ENCODE data around the gene CHP2. TPM values are rescaled to one million over a fixed set of nuclear protein-coding genes. Genes with fewer than 3 reads are reported as not detected.

Gene CHP2
- total and polyA plus RNA-seq, 2 of the 13 experiments (the other 11 are each of a cell fraction or from before 2014, with no cell fraction given) = not detected

- no TSS peak for BruUV-seq (replicated peaks)
Observed at GRCh38 chr16:23755484-23755809, 621 bp downstream of the CHP2 start.

More at GRCh38 chr16:23755484-23755809, 621 bp downstream of the CHP2 start:
- Histone ChIP-seq H3K27ac (ENCODE audit: extremely low read length, insufficient read depth, low read length) (no peak overlapping the region), H4K20me1 (ENCODE audit: insufficient read depth, low read length) (no peaks in the 10 kb centered on the region), H3K4me2 (ENCODE audit: low read depth, low read length) (no peak overlapping the region; the same call in 1 of the 2 replicates), H3K79me2 (ENCODE audit: insufficient read depth, low read length) (no peaks in the 10 kb centered on the region), H3K27me3 (ENCODE audit: control insufficient read depth in 1 of 2, insufficient read depth in 2 of 2, low read length in 2 of 2) (peaks cover 5 to 24% of the 10 kb centered on the region in 2 experiments; a peak in 4 of 5 replicates), H2AFZ (ENCODE audit: low read length) (no peak overlapping the region), H3K4me1 (ENCODE audit: insufficient read depth, low read length) (peaks cover 9% of the 10 kb centered on the region; the same call in 1 of the 2 replicates), H3K36me3 (replicated peaks in 1 of 2; ENCODE audit: control insufficient read depth in 1 of 2, insufficient read depth in 2 of 2, low read length in 2 of 2) (no peaks in the 10 kb centered on the region), H3K9me3 (ENCODE audit: low read length) (no peaks in the 10 kb centered on the region), H3K9ac (ENCODE audit: insufficient read depth, low read depth, low read length) (no peak overlapping the region), H3K4me3 (replicated peaks in 1 of 3; ENCODE audit: insufficient read depth in 1 of 3, low read depth in 2 of 3, low read length in 3 of 3) (peak overlapping the region in 1 of 3 experiments; percentile 61; a peak in 1 of 6 replicates)
- intact Hi-C loops (cut with micrococcal nuclease; ENCODE audit: unreplicated experiment) = no loop called here
- FAIRE-seq = no peak
- DNase-seq (ENCODE audit: low spot score) = no peak
- peak; percentile 16; the same call in 2 of the 3 replicates for ATAC-seq
- POLR2A ChIA-PET = no interaction called here
- TF ChIP-seq NONO (IDR thresholded peaks at IDR 0.05) (no peak), NONO (CRISPR knock-in tag; conservative IDR thresholded peaks at IDR 0.05) (0 out of 2 replicates have a peak, but pooled peaks have one; percentile 0), ZNF609 (CRISPR knock-in tag; IDR thresholded peaks at IDR 0.05; ENCODE audit: borderline replicate concordance) (no peak)
- WGBS (ENCODE audit: low lambda C conversion rate) = 74% methylated on average over 15 of the region's 15 CpGs
- in situ Hi-C loops (cut with HindIII; ENCODE audit: extremely low pct_ligation_motif_present, low pct_unique_long_range_greater_than_20kb) = no loop called here
- CTCF ChIA-PET (ENCODE audit: low intra/inter-chr PET ratio, low total read pairs) = no interaction called here

Measured in HepG2 (cell line).